ENCODE results near the gene GLRA1.

Gene GLRA1

DNA sequence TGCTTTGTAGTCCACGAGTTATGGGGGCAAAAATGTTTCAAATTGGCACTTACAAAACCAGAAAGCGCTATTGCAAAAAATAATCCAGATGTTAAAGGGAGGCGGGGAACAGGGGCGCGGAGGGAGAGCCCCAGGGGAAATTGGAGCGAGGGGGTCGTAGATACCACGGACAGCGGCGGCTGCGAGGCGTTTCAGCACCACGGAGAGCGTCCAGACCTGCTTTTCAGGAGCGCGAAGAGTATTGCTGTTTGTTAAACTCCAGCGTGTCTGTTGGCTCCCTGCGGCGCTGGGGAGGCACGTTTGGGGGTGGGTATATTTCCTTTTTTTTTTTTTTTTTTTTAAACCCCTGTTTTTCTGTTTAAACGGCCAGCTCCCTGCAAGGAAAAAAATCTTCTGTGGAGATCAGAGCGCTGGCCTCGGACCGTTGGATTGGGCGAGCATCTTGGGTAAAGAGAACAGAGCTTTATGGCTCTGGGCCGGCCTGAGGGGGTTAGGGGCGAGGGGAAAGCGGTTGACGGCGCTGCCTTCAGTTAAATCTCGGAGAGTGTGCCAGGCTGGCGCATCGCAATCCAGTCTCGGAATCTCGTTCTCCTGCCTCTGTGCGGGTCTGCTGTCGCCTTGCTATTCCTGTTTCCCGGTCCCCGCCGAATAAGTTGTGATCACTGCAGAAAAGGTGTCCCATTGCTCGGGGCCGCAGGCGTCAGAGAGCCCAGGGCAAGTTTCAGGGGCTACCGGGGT, at the start of gene GLRA1:
Gene GLRA1, minus strand, starts transcription at position 288 of the 738 bp plus-strand sequence. CDS start 302 bp downstream, outside the sequence.
- no peak for DNase-seq (ENCODE audit: low read depth)
- no peak within 1 kb of the TSS for H3K4me3 ChIP-seq (ENCODE audit: low read depth, low read length)
- TF ChIP-seq, protein P1, sequence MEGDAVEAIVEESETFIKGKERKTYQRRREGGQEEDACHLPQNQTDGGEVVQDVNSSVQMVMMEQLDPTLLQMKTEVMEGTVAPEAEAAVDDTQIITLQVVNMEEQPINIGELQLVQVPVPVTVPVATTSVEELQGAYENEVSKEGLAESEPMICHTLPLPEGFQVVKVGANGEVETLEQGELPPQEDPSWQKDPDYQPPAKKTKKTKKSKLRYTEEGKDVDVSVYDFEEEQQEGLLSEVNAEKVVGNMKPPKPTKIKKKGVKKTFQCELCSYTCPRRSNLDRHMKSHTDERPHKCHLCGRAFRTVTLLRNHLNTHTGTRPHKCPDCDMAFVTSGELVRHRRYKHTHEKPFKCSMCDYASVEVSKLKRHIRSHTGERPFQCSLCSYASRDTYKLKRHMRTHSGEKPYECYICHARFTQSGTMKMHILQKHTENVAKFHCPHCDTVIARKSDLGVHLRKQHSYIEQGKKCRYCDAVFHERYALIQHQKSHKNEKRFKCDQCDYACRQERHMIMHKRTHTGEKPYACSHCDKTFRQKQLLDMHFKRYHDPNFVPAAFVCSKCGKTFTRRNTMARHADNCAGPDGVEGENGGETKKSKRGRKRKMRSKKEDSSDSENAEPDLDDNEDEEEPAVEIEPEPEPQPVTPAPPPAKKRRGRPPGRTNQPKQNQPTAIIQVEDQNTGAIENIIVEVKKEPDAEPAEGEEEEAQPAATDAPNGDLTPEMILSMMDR (IDR thresholded peaks at IDR 0.05; ENCODE audit: control insufficient read depth, extremely low read depth, insufficient read depth): no peak

DNA sequence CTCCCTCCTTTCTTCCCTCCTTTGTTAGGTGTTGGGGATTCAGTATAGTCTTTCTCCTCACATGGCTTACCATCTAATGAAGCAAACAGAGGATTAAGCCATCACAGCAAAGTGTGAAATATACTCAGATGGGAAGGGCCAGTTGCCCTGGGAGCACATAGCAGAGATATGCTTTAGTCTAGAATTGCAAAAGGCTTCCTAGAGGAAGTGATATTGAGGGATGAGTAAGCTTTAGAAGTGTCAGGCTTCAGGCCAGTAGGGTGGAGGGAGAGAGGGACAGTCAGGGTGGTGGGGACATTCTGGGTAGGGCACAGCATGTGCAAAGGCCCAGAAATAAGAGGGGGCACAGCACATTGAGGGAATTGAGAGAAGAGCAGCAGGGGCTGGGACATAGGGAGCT, 46.2 kb upstream of the GLRA1 start:
- no peak overlapping the region for H3K4me3 ChIP-seq (ENCODE audit: low read depth, low read length)
- TF ChIP-seq, protein P1 (IDR thresholded peaks at IDR 0.05; ENCODE audit: control insufficient read depth, extremely low read depth, insufficient read depth): no peak
- DNase-seq (ENCODE audit: low read depth): no peak

- TF ChIP-seq, protein P1 (IDR thresholded peaks at IDR 0.05; ENCODE audit: control insufficient read depth, extremely low read depth, insufficient read depth): no peak
- H3K4me3 ChIP-seq (ENCODE audit: low read depth, low read length): no peak overlapping the region
- DNase-seq (ENCODE audit: low read depth): no peak
These were observed 43.2 kb upstream of the GLRA1 start for GRCh38 chr5:151967865-151968264.

DNA sequence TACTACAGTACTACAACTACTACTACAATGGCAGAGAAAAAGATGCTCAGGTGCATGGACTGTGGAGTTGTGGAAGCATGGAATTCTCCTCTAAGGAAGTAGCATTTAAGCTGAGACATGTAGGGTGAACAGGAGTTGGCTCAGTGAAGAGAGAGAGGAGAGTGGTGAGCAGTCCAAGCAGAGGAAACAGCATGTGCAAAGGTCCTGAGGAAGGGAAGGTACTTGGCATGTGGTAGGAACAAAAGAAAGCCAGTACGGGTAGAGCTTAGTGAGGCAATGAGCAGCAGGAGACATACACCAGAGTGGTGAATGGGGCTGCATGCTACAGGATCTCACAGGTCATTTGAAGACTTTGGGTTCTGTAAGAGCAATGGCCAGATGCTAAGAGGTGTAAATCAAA, 41.4 kb upstream of the GLRA1 start:
- no peak for DNase-seq (ENCODE audit: low read depth)
- H3K4me3 ChIP-seq (ENCODE audit: low read depth, low read length): no peak overlapping the region
- TF ChIP-seq, protein P1 (IDR thresholded peaks at IDR 0.05; ENCODE audit: control insufficient read depth, extremely low read depth, insufficient read depth): no peak

GRCh38 chr5:151964471-151964870, 39.8 kb upstream of the GLRA1 start:
- no peak overlapping the region for H3K4me3 ChIP-seq (ENCODE audit: low read depth, low read length)
- TF ChIP-seq, protein P1 (IDR thresholded peaks at IDR 0.05; ENCODE audit: control insufficient read depth, extremely low read depth, insufficient read depth): no peak
- no peak for DNase-seq (ENCODE audit: low read depth)

GRCh38 chr5:151961557-151961956, 36.9 kb upstream of the GLRA1 start:
- DNase-seq (ENCODE audit: low read depth): no peak
- no peak overlapping the region for H3K4me3 ChIP-seq (ENCODE audit: low read depth, low read length)
- TF ChIP-seq, protein P1 (IDR thresholded peaks at IDR 0.05; ENCODE audit: control insufficient read depth, extremely low read depth, insufficient read depth): no peak

DNA sequence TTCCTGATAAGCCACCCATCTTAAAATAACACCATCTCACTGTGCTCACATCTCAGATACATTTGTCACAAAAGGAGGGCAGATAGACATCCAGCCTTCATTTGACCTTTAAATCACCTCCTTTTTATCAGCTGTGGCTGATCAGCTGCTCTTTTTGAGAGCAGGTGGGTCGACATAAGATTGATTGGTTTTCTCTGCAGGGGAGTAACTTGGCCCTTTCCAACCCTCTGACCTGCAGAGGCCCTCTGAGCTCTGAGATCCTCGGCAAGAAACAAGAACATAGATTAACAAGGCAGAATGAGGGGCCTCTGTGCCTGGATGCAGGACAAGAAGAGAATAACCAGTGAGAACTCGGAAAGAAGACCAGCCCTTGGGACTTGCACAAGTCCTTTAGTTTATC, 33.5 kb upstream of the GLRA1 start:
- TF ChIP-seq, protein P1 (IDR thresholded peaks at IDR 0.05; ENCODE audit: control insufficient read depth, extremely low read depth, insufficient read depth): no peak
- H3K4me3 ChIP-seq (ENCODE audit: low read depth, low read length): no peak overlapping the region
- DNase-seq (ENCODE audit: low read depth): no peak

Data from LNCaP clone FGC (cell line).